Mesenchymal stem cell (in vitro differentiated cells and primary cell): ENCODE data around the gene OPCML.

Experiments used
- DNase-seq: peaks from one replicate; pipeline ENCODE4 v3.0.0-alpha.2; 2013
- H2AFZ ChIP-seq: one replicate; pipeline ENCODE4 v1.6.1; 2013; ENCODE audit warnings: low read depth, mild to moderate bottlenecking, control low read depth, inconsistent platforms, low read length, moderate library complexity
- H2AK5ac ChIP-seq: 2 replicates; pipeline ENCODE4 v1.6.1; 2013; ENCODE audit warnings: low read length, moderate library complexity, mild to moderate bottlenecking, inconsistent platforms; ENCODE audit not compliant: severe bottlenecking
- H2BK120ac ChIP-seq: one replicate; pipeline ENCODE4 v1.6.1; 2013; ENCODE audit warnings: low read depth, mild to moderate bottlenecking, inconsistent platforms, low read length, moderate library complexity
- H2BK12ac ChIP-seq, 2 experiments: one replicate each; pipeline ENCODE4 v1.6.1; 2013; ENCODE audit warnings: inconsistent platforms in 2 of 2, low read length in 2 of 2, mild to moderate bottlenecking in 2 of 2, moderate library complexity in 2 of 2, control low read depth in 1 of 2
- H2BK15ac ChIP-seq: one replicate; pipeline ENCODE4 v1.6.1; 2013; ENCODE audit warnings: mild to moderate bottlenecking, low read depth, inconsistent platforms; ENCODE audit not compliant: poor library complexity, severe bottlenecking
- H2BK5ac ChIP-seq: 2 replicates; pipeline ENCODE4 v1.6.1; 2013; ENCODE audit warnings: low read depth, mild to moderate bottlenecking, low read length, control low read depth, inconsistent platforms; ENCODE audit not compliant: poor library complexity, severe bottlenecking
- H3K14ac ChIP-seq, 2 experiments: one replicate each; pipeline ENCODE4 v1.6.1; 2013; ENCODE audit warnings: inconsistent platforms in 2 of 2, low read length in 2 of 2, control low read depth in 1 of 2, mild to moderate bottlenecking in 1 of 2, moderate library complexity in 1 of 2
- H3K18ac ChIP-seq, 2 experiments: one replicate each; pipeline ENCODE4 v1.6.1; 2013; ENCODE audit warnings: inconsistent platforms in 2 of 2, low read length in 2 of 2, control low read depth in 1 of 2, low read depth in 1 of 2, mild to moderate bottlenecking in 1 of 2
- H3K23ac ChIP-seq, 2 experiments: one replicate each; pipeline ENCODE4 v1.6.1; 2013; ENCODE audit warnings: inconsistent platforms in 2 of 2, low read length in 2 of 2, mild to moderate bottlenecking in 2 of 2, moderate library complexity in 2 of 2, control low read depth in 1 of 2
- H3K27ac ChIP-seq: 2 replicates; pipeline ENCODE4 v1.5.1; 2013; ENCODE audit warnings: mild to moderate bottlenecking, moderate library complexity, low read length, control low read depth, inconsistent platforms; ENCODE audit not compliant: poor library complexity, severe bottlenecking
- H3K27me3 ChIP-seq, 2 experiments: 2 replicates each; pipeline versions ENCODE4 v1.6.1 to v1.7.0; 2013; ENCODE audit warnings: low read length in 2 of 2, mild to moderate bottlenecking in 2 of 2, moderate library complexity in 2 of 2, control low read depth in 1 of 2, inconsistent platforms in 1 of 2; ENCODE audit not compliant: control insufficient read depth in 1 of 2, insufficient read depth in 1 of 2
- H3K36me3 ChIP-seq, 2 experiments: 2 replicates each; pipeline versions ENCODE4 v1.6.1 to v1.7.0; 2013; ENCODE audit warnings: low read length in 2 of 2, control low read depth in 1 of 2, inconsistent platforms in 1 of 2, low read depth in 1 of 2, mild to moderate bottlenecking in 1 of 2; ENCODE audit not compliant: insufficient read depth in 2 of 2, control insufficient read depth in 1 of 2
- H3K4ac ChIP-seq, 2 experiments: one replicate each; pipeline ENCODE4 v1.6.1; 2013; ENCODE audit warnings: inconsistent platforms in 2 of 2, low read length in 2 of 2, mild to moderate bottlenecking in 2 of 2, moderate library complexity in 2 of 2, control low read depth in 1 of 2, low read depth in 1 of 2
- H3K4me1 ChIP-seq: 2 replicates; pipeline ENCODE4 v1.6.1; 2013; ENCODE audit warnings: low read depth, low read length, control low read depth; ENCODE audit not compliant: control insufficient read depth, insufficient read depth
- H3K4me2 ChIP-seq: 2 replicates; pipeline ENCODE4 v1.6.1; 2013; ENCODE audit warnings: low read length, mild to moderate bottlenecking, inconsistent platforms; ENCODE audit not compliant: poor library complexity, severe bottlenecking
- H3K4me3 ChIP-seq, 2 experiments: 2 replicates each; pipeline versions ENCODE4 v1.5.1 to v1.7.0; 2013; ENCODE audit warnings: low read length in 2 of 2, mild to moderate bottlenecking in 2 of 2, control low read depth in 1 of 2, low read depth in 1 of 2; ENCODE audit not compliant: insufficient read depth in 1 of 2
- H3K79me1 ChIP-seq: replicated peaks from 2 replicates; pipeline ENCODE4 v1.6.1; 2013; ENCODE audit warnings: mild to moderate bottlenecking, control low read depth, low read length, inconsistent platforms; ENCODE audit not compliant: poor library complexity, severe bottlenecking
- H3K9ac ChIP-seq: 2 replicates; pipeline ENCODE4 v1.7.0; 2013; ENCODE audit warnings: mild to moderate bottlenecking, low read length, moderate library complexity
- H3K9me3 ChIP-seq: 2 replicates; pipeline ENCODE4 v1.7.0; 2013; ENCODE audit warnings: mild to moderate bottlenecking, low read length; ENCODE audit not compliant: control insufficient read depth
- H4K8ac ChIP-seq: one replicate; pipeline ENCODE4 v1.6.1; 2013; ENCODE audit warnings: inconsistent platforms, mild to moderate bottlenecking, low read length, moderate library complexity
- H4K91ac ChIP-seq: one replicate; pipeline ENCODE4 v1.6.1; 2013; ENCODE audit warnings: mild to moderate bottlenecking, low read length, inconsistent platforms
- WGBS: methylation state at CpG from one replicate; pipeline ENCODE4 v1.1.7; 2013; ENCODE audit warnings: mixed read lengths; 5-methylcytosine and 5-hydroxymethylcytosine counted together

The OPCML gene

GRCh38 chr11:133216813-133217212 is 315.5 kb downstream of the OPCML start:
- Histone ChIP-seq H4K8ac (no peak overlapping the region), H2BK5ac (no peak overlapping the region), H4K91ac (no peak overlapping the region), H2BK12ac (no peak overlapping the region), H3K23ac (no peak overlapping the region), H3K79me1 (no peaks in the 10 kb centered on the region), H2AK5ac (no peak overlapping the region), H3K4me3 (no peak overlapping the region), H3K36me3 (no peaks in the 10 kb centered on the region), H3K18ac (no peak overlapping the region), H3K4me2 (no peak overlapping the region), H3K14ac (no peak overlapping the region), H3K27ac (no peak overlapping the region), H3K27me3 (no peaks in the 10 kb centered on the region), H2BK15ac (no peak overlapping the region), H3K9me3 (no peaks in the 10 kb centered on the region), H3K4ac (no peak overlapping the region), H3K4me1 (no peaks in the 10 kb centered on the region), H3K9ac (no peak overlapping the region), H2AFZ (no peak overlapping the region), H2BK120ac (no peak overlapping the region)
- DNase-seq, result no peak

- H2AK5ac ChIP-seq, result no peak overlapping the region
- DNase-seq, result no peak
- H2BK12ac ChIP-seq, result no peak overlapping the region
- no peak overlapping the region for H2BK5ac ChIP-seq
- H3K14ac ChIP-seq, result no peak overlapping the region
- H3K79me1 ChIP-seq, result no peaks in the 10 kb centered on the region
- no peaks in the 10 kb centered on the region for H3K36me3 ChIP-seq
- H2AFZ ChIP-seq, result no peak overlapping the region
- no peaks in the 10 kb centered on the region for H3K9me3 ChIP-seq
- H3K27me3 ChIP-seq, result no peaks in the 10 kb centered on the region
- no peak overlapping the region for H3K4ac ChIP-seq
- H3K4me2 ChIP-seq, result no peak overlapping the region
- no peak overlapping the region for H3K9ac ChIP-seq
- no peaks in the 10 kb centered on the region for H3K4me1 ChIP-seq
- no peak overlapping the region for H3K18ac ChIP-seq
- H2BK15ac ChIP-seq, result no peak overlapping the region
- H4K91ac ChIP-seq, result no peak overlapping the region
- 64% methylated on average over 10 of the region's 10 CpGs for WGBS
- H3K27ac ChIP-seq, result no peak overlapping the region
- no peak overlapping the region for H2BK120ac ChIP-seq
- no peak overlapping the region for H4K8ac ChIP-seq
- no peak overlapping the region for H3K4me3 ChIP-seq
- H3K23ac ChIP-seq, result no peak overlapping the region
Measured at GRCh38 chr11:133215596-133216230, 316.6 kb downstream of the OPCML start.

- H2BK120ac ChIP-seq, result no peak overlapping the region
- H2AK5ac ChIP-seq, result no peak overlapping the region
- no peak overlapping the region for H3K4me2 ChIP-seq
- H3K4me3 ChIP-seq, result no peak overlapping the region
- H3K9ac ChIP-seq, result no peak overlapping the region
- no peak overlapping the region for H3K4ac ChIP-seq
- no peak overlapping the region for H4K91ac ChIP-seq
- H2BK12ac ChIP-seq, result no peak overlapping the region
- no peak overlapping the region for H3K23ac ChIP-seq
- no peak overlapping the region for H3K27ac ChIP-seq
- H3K4me1 ChIP-seq, result no peaks in the 10 kb centered on the region
- H2BK5ac ChIP-seq, result no peak overlapping the region
- no peak overlapping the region for H4K8ac ChIP-seq
- H2BK15ac ChIP-seq, result no peak overlapping the region
- no peak for DNase-seq
- no peaks in the 10 kb centered on the region for H3K79me1 ChIP-seq
- no peak overlapping the region for H2AFZ ChIP-seq
- no peaks in the 10 kb centered on the region for H3K27me3 ChIP-seq
- WGBS, result 71% methylated on average over 4 of the region's 4 CpGs
- H3K9me3 ChIP-seq, result no peaks in the 10 kb centered on the region
- no peaks in the 10 kb centered on the region for H3K36me3 ChIP-seq
- H3K14ac ChIP-seq, result no peak overlapping the region
- H3K18ac ChIP-seq, result no peak overlapping the region
Measured at GRCh38 chr11:133214646-133215045, 317.7 kb downstream of the OPCML start.

- no peak overlapping the region for H3K18ac ChIP-seq
- no peak overlapping the region for H3K9ac ChIP-seq
- no peak for DNase-seq
- H2AK5ac ChIP-seq, result no peak overlapping the region
- H3K4me1 ChIP-seq, result no peaks in the 10 kb centered on the region
- no peaks in the 10 kb centered on the region for H3K9me3 ChIP-seq
- 68% methylated on average over 8 of the region's 8 CpGs for WGBS
- H3K79me1 ChIP-seq, result no peaks in the 10 kb centered on the region
- no peak overlapping the region for H2BK15ac ChIP-seq
- no peaks in the 10 kb centered on the region for H3K27me3 ChIP-seq
- H4K8ac ChIP-seq, result no peak overlapping the region
- no peak overlapping the region for H3K4me2 ChIP-seq
- no peak overlapping the region for H3K4ac ChIP-seq
- H2BK120ac ChIP-seq, result no peak overlapping the region
- no peak overlapping the region for H4K91ac ChIP-seq
- H3K14ac ChIP-seq, result no peak overlapping the region
- no peak overlapping the region for H3K4me3 ChIP-seq
- no peak overlapping the region for H2BK12ac ChIP-seq
- H3K23ac ChIP-seq, result no peak overlapping the region
- no peak overlapping the region for H3K27ac ChIP-seq
- H3K36me3 ChIP-seq, result no peaks in the 10 kb centered on the region
- no peak overlapping the region for H2BK5ac ChIP-seq
- no peak overlapping the region for H2AFZ ChIP-seq
Measured at GRCh38 chr11:133212201-133212600, 320.1 kb downstream of the OPCML start.
